Measurements from ENCODE around the gene TAB2. TPM values are rescaled to one million over a fixed set of nuclear protein-coding genes. Genes with fewer than 3 reads are reported as not detected.
A peak's percentile ranks its signal among the peaks of the same experiment; 100 is the strongest.

TAB2 gene
- total RNA-seq, 3 donors from 2014 or later = 63.3 to 91.0 (median 75.8) TPM

GRCh38 chr6:149331043-149331807, 13.7 kb downstream of the TAB2 start:
- TF ChIP-seq POLR2AphosphoS5 (IDR thresholded peaks at IDR 0.05) = no peak
- no peak for TF ChIP-seq CTCF (IDR thresholded peaks at IDR 0.05)
- TF ChIP-seq POLR2A (IDR thresholded peaks at IDR 0.05) = no peak
- intact Hi-C loops (cut with DNase I; ENCODE audit: low total_unique reads) = no loop called here

GRCh38 chr6:149331871-149332270, 14.4 kb downstream of the TAB2 start:
- Histone ChIP-seq H3K9me3 (no peaks in the 10 kb centered on the region), H3K36me3 (no peaks in the 10 kb centered on the region), H3K4me1 (peaks cover 7 to 15% of the 10 kb centered on the region in 2 donors), H3K4me3 (no peak overlapping the region), H3K27me3 (no peaks in the 10 kb centered on the region), H3K27ac (no peak overlapping the region)
- intact Hi-C loops (cut with DNase I; ENCODE audit: low total_unique reads) = no loop called here
- TF ChIP-seq POLR2A (IDR thresholded peaks at IDR 0.05) (no peak), CTCF (IDR thresholded peaks at IDR 0.05) (no peak), POLR2AphosphoS5 (IDR thresholded peaks at IDR 0.05) (no peak)
- DNase-seq (ENCODE audit: low spot score in 2 of 2) = no peak

More at GRCh38 chr6:149331043-149331807, 13.7 kb downstream of the TAB2 start:
- Histone ChIP-seq H3K27ac (no peak overlapping the region), H3K9me3 (no peaks in the 10 kb centered on the region), H3K4me1 (peaks cover 2 to 11% of the 10 kb centered on the region in 2 donors), H3K36me3 (no peaks in the 10 kb centered on the region), H3K27me3 (no peaks in the 10 kb centered on the region), H3K4me3 (no peak overlapping the region)
- no peak for DNase-seq (ENCODE audit: low spot score in 2 of 2)

- Histone ChIP-seq H3K4me3 (no peak overlapping the region), H3K27me3 (no peaks in the 10 kb centered on the region), H3K9me3 (no peaks in the 10 kb centered on the region), H3K36me3 (no peaks in the 10 kb centered on the region), H3K4me1 (peaks cover 7 to 15% of the 10 kb centered on the region in 2 donors), H3K27ac (no peak overlapping the region)
- intact Hi-C loops (cut with DNase I; ENCODE audit: low total_unique reads) = no loop called here
- DNase-seq (ENCODE audit: low spot score in 2 of 2) = no peak
- TF ChIP-seq CTCF (IDR thresholded peaks at IDR 0.05) (no peak), POLR2AphosphoS5 (IDR thresholded peaks at IDR 0.05) (no peak), POLR2A (IDR thresholded peaks at IDR 0.05) (no peak)
Measured at GRCh38 chr6:149332602-149333265, 15.2 kb downstream of the TAB2 start.

- intact Hi-C loops (cut with DNase I; ENCODE audit: low total_unique reads) = no loop called here
- peaks cover 7 to 13% of the 10 kb centered on the region in 2 donors for H3K4me1 ChIP-seq
- no peak overlapping the region for H3K4me3 ChIP-seq
- TF ChIP-seq POLR2A (IDR thresholded peaks at IDR 0.05) (no peak), POLR2AphosphoS5 (IDR thresholded peaks at IDR 0.05) (no peak), CTCF (IDR thresholded peaks at IDR 0.05) (no peak)
- H3K27ac ChIP-seq = no peak overlapping the region
- no peaks in the 10 kb centered on the region for H3K9me3 ChIP-seq
- no peaks in the 10 kb centered on the region for H3K36me3 ChIP-seq
- no peak for DNase-seq (ENCODE audit: low spot score in 2 of 2)
- no peaks in the 10 kb centered on the region for H3K27me3 ChIP-seq
Measured at GRCh38 chr6:149333266-149333620, 15.7 kb downstream of the TAB2 start.

- intact Hi-C loops (cut with DNase I; ENCODE audit: low total_unique reads) = no loop called here
- H3K27ac ChIP-seq = peak overlapping the region in 1 of 2 donors; percentile 49
- no peaks in the 10 kb centered on the region for H3K9me3 ChIP-seq
- H3K4me1 ChIP-seq = peaks cover 7 to 13% of the 10 kb centered on the region in 2 donors
- H3K27me3 ChIP-seq = no peaks in the 10 kb centered on the region
- no peaks in the 10 kb centered on the region for H3K36me3 ChIP-seq
- H3K4me3 ChIP-seq = no peak overlapping the region
- TF ChIP-seq CTCF (IDR thresholded peaks at IDR 0.05) (no peak), POLR2A (IDR thresholded peaks at IDR 0.05) (no peak), POLR2AphosphoS5 (IDR thresholded peaks at IDR 0.05) (no peak)
- no peak for DNase-seq (ENCODE audit: low spot score in 2 of 2)
Measured at GRCh38 chr6:149334201-149334600, 16.7 kb downstream of the TAB2 start.
